Activated CD4-positive, alpha-beta T cell treated with anti-CD3 and anti-CD28 coated beads, Interleukin-2, amount 50 U/mL, for 24 hours (primary cell): ENCODE measurements around the gene SEC11A.
"Not testable (repeated sequence)": the region's sequence is repeated elsewhere in the genome, so short reads cannot be mapped to it uniquely, and the experiment has no call there.

Experiments used
- DNase-seq, 2 donors: peaks; one replicate each; pipeline ENCODE4 v3.0.0-alpha.2; 2020; ENCODE audit warnings: low read depth in 1 of 2, low spot score in 1 of 2

The SEC11A gene

DNA sequence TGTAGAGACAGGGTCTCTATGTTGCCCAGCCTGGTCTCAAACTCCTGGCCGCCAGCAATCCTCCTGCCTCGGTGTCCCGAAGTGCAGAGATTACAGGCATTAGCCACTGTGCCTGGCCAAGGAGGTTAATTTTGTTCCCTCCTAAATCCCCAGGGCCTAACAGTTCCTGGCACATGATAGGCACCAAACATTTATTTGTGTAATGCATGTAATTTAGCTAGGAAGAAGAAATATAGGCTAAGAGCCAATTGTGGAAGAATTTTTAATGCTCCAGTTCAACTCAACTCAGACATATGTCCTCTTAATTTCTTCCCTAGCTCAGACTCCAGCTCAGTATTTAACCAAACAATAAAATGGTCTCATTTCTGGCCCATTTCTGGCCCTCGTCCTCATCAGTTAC is 24.8 kb upstream of the SEC11A start:
- no peak for DNase-seq

GRCh38 chr15:84737005-84737404 is 21.1 kb upstream of the SEC11A start:
- DNase-seq, result no peak

GRCh38 chr15:84736375-84736774 is 20.4 kb upstream of the SEC11A start:
- peak; percentile 19 to 72 for DNase-seq

DNA sequence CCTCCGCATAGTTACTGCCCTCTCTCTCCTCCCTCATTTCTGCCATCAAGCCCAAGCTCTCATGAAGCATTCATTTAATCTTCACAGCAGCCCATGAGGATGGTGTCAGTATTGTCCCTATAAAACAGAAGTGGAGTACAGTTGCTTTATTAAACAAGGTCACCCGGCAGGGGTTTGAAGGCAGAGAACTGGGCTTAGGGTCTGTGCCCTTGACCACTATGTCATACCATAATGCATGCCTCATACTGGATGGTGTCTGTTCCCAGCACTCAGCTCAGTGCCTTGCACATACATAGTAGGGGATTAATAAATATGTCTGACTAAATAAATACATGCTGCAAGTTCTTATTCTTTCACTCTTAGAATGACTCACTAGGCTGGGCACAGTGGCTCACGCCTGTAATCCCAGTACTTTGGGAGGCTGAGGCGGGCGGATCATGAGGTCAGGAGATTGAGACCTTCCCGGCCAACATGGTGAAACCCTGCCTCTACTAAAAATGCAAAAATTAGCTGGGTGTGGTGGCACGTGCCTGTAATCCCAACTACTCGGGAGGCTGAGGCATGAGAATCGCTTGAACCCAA is 19.6 kb upstream of the SEC11A start:
- peak; percentile 6 for DNase-seq

DNA sequence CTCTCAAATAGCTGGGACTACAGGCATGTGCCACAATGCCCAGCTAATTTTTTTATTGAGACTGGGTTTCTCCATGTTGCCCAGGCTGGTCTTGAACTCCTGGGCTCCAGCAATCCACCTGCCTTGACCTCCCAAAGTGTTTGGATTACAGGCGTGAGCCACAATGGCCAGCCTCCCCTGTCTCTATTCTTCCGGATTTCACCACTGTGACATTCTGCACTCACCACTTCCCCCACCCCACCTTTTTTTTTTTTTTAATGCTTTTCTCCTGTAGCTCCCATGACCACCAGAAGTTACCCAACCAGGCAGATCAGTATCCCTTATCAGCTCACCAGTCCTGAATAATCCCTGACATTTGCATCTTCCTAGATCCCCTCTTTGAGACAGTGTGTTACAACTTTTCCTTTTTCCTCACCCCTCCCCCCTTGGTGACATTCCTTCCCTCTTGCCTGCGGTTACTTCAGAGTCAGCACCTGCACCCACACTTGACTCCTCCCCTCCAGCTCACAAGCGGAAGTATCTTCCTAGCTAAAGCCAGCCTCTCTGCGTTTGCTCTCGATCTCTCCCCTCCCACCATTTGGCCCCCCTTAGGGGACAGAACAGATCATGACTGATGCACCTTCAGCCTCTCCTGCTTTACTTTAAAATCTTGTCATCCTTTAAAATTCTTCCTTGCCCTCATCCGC is 19.0 kb upstream of the SEC11A start:
- peak; percentile 20 to 75 for DNase-seq

DNA sequence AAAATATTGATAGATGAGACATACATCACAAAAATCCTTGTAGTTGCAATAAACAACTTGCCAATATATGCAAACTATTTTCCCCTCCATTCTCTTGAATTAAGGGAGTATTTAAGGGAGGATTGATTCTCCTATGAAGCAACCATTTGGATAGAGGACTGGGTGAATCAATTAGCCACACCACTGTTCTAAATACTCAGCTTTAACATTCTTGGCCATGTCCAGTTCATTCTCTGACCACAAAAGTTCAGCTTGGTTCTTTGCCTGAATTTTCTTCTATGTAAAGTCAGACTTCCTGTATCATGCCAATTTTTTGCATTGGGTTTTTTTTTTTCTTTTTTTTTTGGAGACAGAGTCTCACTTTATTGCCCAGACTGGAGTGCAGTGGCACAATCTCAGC is 15.8 kb upstream of the SEC11A start:
- no peak for DNase-seq

GRCh38 chr15:84727429-84727828 is 11.5 kb upstream of the SEC11A start:
- DNase-seq, result no peak

DNA sequence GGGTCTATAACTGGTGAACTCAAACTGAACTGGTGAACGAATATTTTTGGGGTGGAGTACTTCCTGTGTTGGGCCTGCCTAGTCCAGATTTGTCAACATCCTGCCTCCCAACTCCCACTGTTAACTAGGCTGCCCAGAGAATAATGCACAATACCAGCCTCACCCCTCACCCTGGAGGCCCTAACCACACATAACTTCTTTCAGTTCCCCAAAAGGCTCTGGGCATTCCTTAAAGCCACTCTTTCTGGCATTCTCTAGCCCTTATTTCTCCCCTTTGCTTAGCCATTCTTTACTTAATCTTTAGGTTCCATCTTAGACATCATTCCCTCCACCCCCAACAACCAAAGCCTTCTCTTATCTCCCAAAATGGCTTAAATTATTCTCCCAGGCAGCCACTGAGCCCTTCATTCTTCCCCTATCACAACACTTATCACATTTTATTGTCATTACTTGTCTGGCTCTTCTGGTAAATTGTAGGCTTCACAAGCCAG is 9.1 kb upstream of the SEC11A start:
- DNase-seq, result no peak

DNA sequence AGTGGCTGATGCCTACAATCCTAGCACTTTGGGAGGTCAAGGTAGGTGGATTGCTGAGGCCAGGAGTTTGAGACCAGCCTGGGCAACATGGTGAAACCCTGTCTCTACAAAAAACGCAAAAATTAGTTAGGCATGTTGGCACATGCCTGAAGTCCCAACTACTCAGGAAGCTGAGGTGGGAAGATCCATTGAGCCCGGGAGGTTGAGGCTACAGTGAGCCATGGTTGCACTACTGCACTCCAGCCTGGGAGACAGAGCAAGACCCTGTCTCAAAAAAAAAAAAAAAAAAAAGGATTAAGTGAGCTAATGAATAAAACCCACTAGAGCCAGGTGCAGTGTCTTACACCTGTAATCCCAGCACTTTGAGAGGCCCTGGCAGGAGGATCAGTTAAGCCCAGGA is 6.7 kb upstream of the SEC11A start:
- no peak for DNase-seq

GRCh38 chr15:84721371-84721770 is 5.4 kb upstream of the SEC11A start:
- no peak for DNase-seq

DNA sequence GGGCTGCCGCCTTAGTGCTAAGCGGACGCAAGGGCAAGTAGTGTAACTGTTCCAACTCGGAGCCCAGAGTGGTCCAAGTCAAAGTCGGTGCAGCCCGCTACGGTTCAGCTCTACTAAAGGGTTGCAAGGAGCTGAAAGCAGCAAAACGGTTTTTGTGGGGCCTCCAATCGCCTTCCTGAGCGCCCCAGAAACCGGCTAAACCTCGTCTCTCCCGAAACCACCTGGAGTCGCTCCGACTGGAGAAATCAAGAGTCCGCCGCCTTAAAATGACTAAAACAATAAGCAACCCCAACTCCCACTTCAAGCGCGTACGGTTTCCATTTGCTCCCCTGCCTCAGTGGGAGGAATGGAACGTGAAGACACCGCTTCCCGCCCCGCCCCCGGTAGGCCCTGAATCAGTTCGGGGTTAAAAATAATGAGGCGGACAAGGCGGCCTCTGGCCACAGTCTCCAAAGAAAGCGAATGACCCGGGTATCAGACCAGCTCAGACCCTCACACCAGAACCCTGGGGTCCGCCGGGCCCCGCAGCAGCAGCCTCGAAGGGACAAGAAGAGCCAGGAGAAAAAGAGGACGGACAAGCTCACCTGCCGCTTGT is 401 bp downstream of the SEC11A start:
- peak in 1 of 2 donors; percentile 36 for DNase-seq

- DNase-seq, result no peak
Measured at GRCh38 chr15:84714821-84715220, 1.1 kb downstream of the SEC11A start.

DNA sequence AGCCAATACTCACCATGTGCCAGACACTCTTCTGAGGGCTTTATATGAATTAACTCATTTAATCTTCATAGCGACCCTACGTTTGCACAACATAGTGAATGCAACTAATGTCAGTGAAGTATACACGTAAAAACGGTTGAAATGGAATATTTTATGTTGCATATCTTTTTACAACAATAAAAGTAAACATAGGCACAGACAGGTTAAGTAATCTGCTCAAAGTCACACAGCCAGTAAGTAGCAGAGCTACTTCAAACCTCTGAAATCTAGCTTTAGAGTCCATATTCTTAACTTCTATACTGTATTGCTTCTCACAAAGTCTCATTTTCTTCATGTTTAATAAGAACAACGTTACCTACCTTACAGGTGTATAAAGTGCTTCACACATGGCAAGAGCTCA is 1.6 kb downstream of the SEC11A start:
- no peak for DNase-seq

DNA sequence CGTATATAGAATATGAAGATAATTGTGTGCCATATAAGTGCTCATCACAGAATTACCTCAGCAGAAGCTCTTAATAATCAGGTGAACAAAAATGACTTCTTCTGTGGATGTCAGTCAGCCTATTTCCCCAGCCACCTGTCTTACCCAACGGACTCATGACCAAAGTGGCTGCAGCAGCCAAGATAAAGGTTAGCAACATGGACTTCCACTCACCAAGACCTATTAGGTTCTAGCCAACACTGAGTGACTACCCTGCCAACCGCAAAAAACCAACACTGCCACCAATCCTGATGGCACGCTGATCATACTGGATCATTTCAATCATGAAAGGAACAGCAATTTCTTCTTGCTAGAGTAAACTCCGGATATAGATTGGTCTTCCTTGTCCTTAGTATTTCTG is 12.1 kb downstream of the SEC11A start:
- no peak for DNase-seq

GRCh38 chr15:84702961-84703482 is 12.9 kb downstream of the SEC11A start:
- no peak for DNase-seq

DNA sequence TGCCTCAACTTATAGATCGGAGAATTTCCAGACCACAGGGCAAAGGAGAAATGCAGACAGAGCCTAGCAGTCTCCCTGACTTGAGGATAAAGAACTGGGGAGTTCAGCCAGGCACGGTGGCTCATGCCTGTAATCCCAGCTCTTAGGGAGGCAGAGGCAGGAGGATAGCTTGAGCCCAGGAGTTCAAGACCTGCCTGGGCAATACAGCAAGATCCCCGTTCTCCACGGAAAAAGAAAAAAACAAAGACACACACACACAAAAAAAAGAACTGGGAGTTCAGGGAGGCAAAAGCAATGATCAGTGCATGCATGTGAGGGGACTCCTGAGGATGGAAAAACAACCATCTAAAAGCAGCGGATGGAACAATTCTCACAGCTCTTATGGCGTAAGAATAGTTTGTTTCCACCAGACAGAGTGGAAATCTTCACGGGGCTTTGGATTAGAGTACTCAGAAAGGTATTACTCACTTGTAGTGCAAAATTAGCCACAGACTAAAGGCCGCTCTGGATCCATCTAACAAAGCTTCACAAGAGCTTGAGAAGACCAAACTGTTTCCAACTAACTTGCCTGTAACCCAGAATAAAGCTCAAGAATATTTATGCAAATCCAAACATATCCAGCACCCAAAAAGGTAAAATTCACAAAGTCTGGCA is 16.3 kb downstream of the SEC11A start:
- DNase-seq, result peak in 1 of 2 donors; percentile 13

GRCh38 chr15:84697236-84697990 is 18.5 kb downstream of the SEC11A start:
- no peak for DNase-seq

GRCh38 chr15:84696757-84697156 is 19.2 kb downstream of the SEC11A start:
- DNase-seq, result no peak

- DNase-seq, result no peak
Measured at GRCh38 chr15:84690342-84690741, 25.6 kb downstream of the SEC11A start.

GRCh38 chr15:84689858-84690257 is 26.1 kb downstream of the SEC11A start:
- DNase-seq, result no peak

DNA sequence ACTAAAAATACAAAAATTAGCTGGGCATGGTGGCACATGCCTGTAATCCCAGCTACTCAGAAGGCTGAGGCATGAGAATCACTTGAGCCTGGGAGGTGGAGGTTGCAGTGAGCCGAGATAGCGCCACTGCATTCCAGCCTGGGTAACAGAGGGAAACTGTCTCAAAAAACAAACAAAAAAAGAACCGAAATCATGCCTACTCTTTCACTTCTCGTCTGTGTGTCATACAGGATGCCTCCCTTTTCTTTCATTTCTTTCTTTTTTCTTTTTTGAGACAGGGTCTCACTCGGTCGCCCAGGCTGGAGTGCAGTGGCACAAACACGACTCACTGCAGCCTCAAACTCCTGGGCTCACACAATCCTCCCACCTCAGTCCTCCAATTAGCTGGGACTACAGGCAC is 29.5 kb downstream of the SEC11A start:
- not testable (repeated sequence) for DNase-seq
